IPS-18c (cell line): ENCODE data around the gene ANTXRL.
"Not testable (repeated sequence)": the region's sequence is repeated elsewhere in the genome, so short reads cannot be mapped to it uniquely, and the experiment has no call there.

Source experiments
- H3K4me3 ChIP-seq: 2 replicates; pipeline ENCODE4 v1.7.0; 2013; ENCODE audit warnings: low read depth, mild to moderate bottlenecking, low read length, moderate library complexity; ENCODE audit not compliant: insufficient read depth
- H3K9me3 ChIP-seq: one replicate; pipeline ENCODE4 v1.6.1; 2013; ENCODE audit warnings: mild to moderate bottlenecking, low read length, moderate library complexity; ENCODE audit not compliant: control insufficient read depth, insufficient read depth

The ANTXRL gene

GRCh38 chr10:46268076-46268881 is 18.5 kb upstream of the ANTXRL start:
- H3K4me3 ChIP-seq: no peak overlapping the region
- H3K9me3 ChIP-seq: no peaks in the 10 kb centered on the region

GRCh38 chr10:46269554-46270053 is 17.2 kb upstream of the ANTXRL start:
- H3K9me3 ChIP-seq, H3K4me3 ChIP-seq: not testable (repeated sequence)

GRCh38 chr10:46270086-46270811 is 16.5 kb upstream of the ANTXRL start:
- Histone ChIP-seq H3K4me3 (no peak overlapping the region), H3K9me3 (no peaks in the 10 kb centered on the region)

GRCh38 chr10:46270963-46271530 is 15.8 kb upstream of the ANTXRL start:
- H3K4me3 ChIP-seq, H3K9me3 ChIP-seq: not testable (repeated sequence)

GRCh38 chr10:46271795-46272499 is 14.8 kb upstream of the ANTXRL start:
- H3K4me3 ChIP-seq, H3K9me3 ChIP-seq: not testable (repeated sequence)

- no peak overlapping the region for H3K4me3 ChIP-seq
- H3K9me3 ChIP-seq: no peaks in the 10 kb centered on the region
These were observed 13.9 kb upstream of the ANTXRL start for GRCh38 chr10:46272863-46273415.

- no peaks in the 10 kb centered on the region for H3K9me3 ChIP-seq
- H3K4me3 ChIP-seq: no peak overlapping the region
These were observed 13.0 kb upstream of the ANTXRL start for GRCh38 chr10:46273506-46274477.

GRCh38 chr10:46277840-46278239 is 9.0 kb upstream of the ANTXRL start:
- Histone ChIP-seq H3K9me3 (no peaks in the 10 kb centered on the region), H3K4me3 (no peak overlapping the region)

- H3K4me3 ChIP-seq: peak overlapping the region; percentile 56
- H3K9me3 ChIP-seq: not testable (repeated sequence)
These were observed 4.4 kb upstream of the ANTXRL start for GRCh38 chr10:46282421-46282831.

- Histone ChIP-seq H3K9me3 (no peaks in the 10 kb centered on the region), H3K4me3 (peak overlapping the region; percentile 56)
These were observed 3.8 kb upstream of the ANTXRL start for GRCh38 chr10:46282842-46283574.

- H3K9me3 ChIP-seq: no peaks in the 10 kb centered on the region
- peak overlapping the region; percentile 64 for H3K4me3 ChIP-seq
These were observed 3.1 kb upstream of the ANTXRL start for GRCh38 chr10:46283580-46284285.

GRCh38 chr10:46284286-46285229 is 2.2 kb upstream of the ANTXRL start:
- Histone ChIP-seq H3K9me3 (no peaks in the 10 kb centered on the region), H3K4me3 (peak overlapping the region; percentile 64)

- H3K9me3 ChIP-seq: no peaks in the 10 kb centered on the region
- no peak overlapping the region; the same call in 1 of the 2 replicates for H3K4me3 ChIP-seq
These were observed 1.5 kb upstream of the ANTXRL start for GRCh38 chr10:46285300-46285699.

GRCh38 chr10:46285966-46286620 is 704 bp upstream of the ANTXRL start:
- H3K4me3 ChIP-seq: no peak overlapping the region

More at GRCh38 chr10:46285966-46286620, 704 bp upstream of the ANTXRL start:
- H3K9me3 ChIP-seq: no peaks in the 10 kb centered on the region
